Endothelial cell of umbilical vein (primary cell): ENCODE results near the gene TNS1. TPM values are rescaled to one million over a fixed set of nuclear protein-coding genes. Genes with fewer than 3 reads are reported as not detected.

ENCODE experiments used
- BruUV-seq: library from RNA; stranded (reverse); fragments of 400-500 nt; replicated peaks from 2 replicates; lab custom pipeline; 2021; lab: Mats Ljungman, UMichigan
- CTCF ChIA-PET: fragments of 300-600, 350-600 bp; sonication (Branson Sonifier 250); formaldehyde crosslinking; loops from one replicate; lab custom pipeline; 2021; ENCODE audit warnings: antibody characterized with exemption, inconsistent platforms; lab: Charles Lee
- POLR2A ChIA-PET: fragments of 300-600, 350-600 bp; sonication (Branson Sonifier 250); formaldehyde crosslinking; loops from one replicate; lab custom pipeline; 2021; ENCODE audit warnings: antibody characterized with exemption, inconsistent platforms; lab: Charles Lee
- DNase-seq: peaks from one replicate; pipeline ENCODE4 v3.0.0-alpha.2; 2011; ENCODE audit warnings: low read depth, low spot score
- FAIRE-seq: peaks from 2 replicates; lab custom pipeline; 2011; peaks lifted over from hg19 to GRCh38; lab: Jason Lieb, UNC
- H2AFZ ChIP-seq: 2 replicates; pipeline ENCODE4 v1.6.0; 2012; ENCODE audit warnings: low read depth, low read length, control low read depth, inconsistent platforms
- H3K27ac ChIP-seq: 2 replicates; pipeline ENCODE4 v1.5.1; 2011; ENCODE audit warnings: low read depth, mild to moderate bottlenecking, control low read depth, low read length, moderate library complexity; ENCODE audit not compliant: insufficient read depth
- H3K27me3 ChIP-seq, 2 experiments: 2 replicates each; pipeline versions ENCODE4 v1.6.0 to v1.6.1; 2011; ENCODE audit warnings: low read length in 2 of 2, mixed read lengths in 1 of 2; ENCODE audit not compliant: control insufficient read depth in 2 of 2, insufficient read depth in 2 of 2
- H3K36me3 ChIP-seq, 2 experiments: 2 replicates in 1 of 2; 3 replicates in 1 of 2; pipeline ENCODE4 v1.5.1; 2011; ENCODE audit warnings: low read length in 2 of 2, mild to moderate bottlenecking in 1 of 2, moderate library complexity in 1 of 2; ENCODE audit not compliant: control insufficient read depth in 2 of 2, insufficient read depth in 2 of 2; ENCODE audit errors: extremely low read depth in 1 of 2
- H3K4me1 ChIP-seq: 3 replicates; pipeline ENCODE4 v1.5.1; 2011; ENCODE audit warnings: mild to moderate bottlenecking, low read length; ENCODE audit not compliant: control insufficient read depth, insufficient read depth; ENCODE audit errors: extremely low read depth
- H3K4me2 ChIP-seq: 2 replicates; pipeline ENCODE4 v1.6.1; 2011; ENCODE audit warnings: low read length, control low read depth, mixed read lengths; ENCODE audit not compliant: insufficient read depth
- H3K4me3 ChIP-seq, 3 experiments: fragments of 200-600 bp in 1 of 3; sonication (generic), shearing (Covaris generic) in 1 of 3; replicated peaks in 1 of 3; 2 replicates each; pipeline ENCODE4 v1.5.1; 2011 to 2016; ENCODE audit warnings: control low read depth in 3 of 3, low read length in 3 of 3, mild to moderate bottlenecking in 2 of 3, inconsistent platforms in 1 of 3, low read depth in 1 of 3, moderate library complexity in 1 of 3; ENCODE audit not compliant: insufficient read depth in 1 of 3
- H3K79me2 ChIP-seq: 2 replicates; pipeline ENCODE4 v1.6.0; 2012; ENCODE audit warnings: low read length, inconsistent platforms; ENCODE audit not compliant: control insufficient read depth, insufficient read depth
- H3K9ac ChIP-seq: replicated peaks from 2 replicates; pipeline ENCODE3; 2011; ENCODE audit warnings: low read length, control low read depth; ENCODE audit not compliant: insufficient read depth; ENCODE audit errors: extremely low read depth
- H3K9me1 ChIP-seq: replicated peaks from 3 replicates; pipeline ENCODE4 v1.6.0; 2011; ENCODE audit warnings: mild to moderate bottlenecking, low read length; ENCODE audit not compliant: control insufficient read depth, insufficient read depth; ENCODE audit errors: extremely low read depth
- H3K9me3 ChIP-seq: replicated peaks from 2 replicates; pipeline ENCODE4 v1.5.1; 2012; ENCODE audit warnings: low read length, inconsistent platforms; ENCODE audit not compliant: control insufficient read depth, insufficient read depth
- H4K20me1 ChIP-seq: replicated peaks from 2 replicates; pipeline ENCODE3; 2011; ENCODE audit warnings: mild to moderate bottlenecking, low read length; ENCODE audit not compliant: control insufficient read depth, insufficient read depth; ENCODE audit errors: extremely low read depth
- EZH2 ChIP-seq: IDR thresholded peaks from 2 replicates; pipeline ENCODE4 v1.6.1; 2012; ENCODE audit warnings: borderline replicate concordance, low read depth, mild to moderate bottlenecking, moderate library complexity, low read length, inconsistent platforms; ENCODE audit not compliant: severe bottlenecking
- FOS ChIP-seq: IDR thresholded peaks from 2 replicates; pipeline ENCODE4 v1.6.1; 2011; ENCODE audit warnings: mild to moderate bottlenecking, low read length, moderate library complexity, borderline replicate concordance; ENCODE audit not compliant: insufficient read depth
- GATA2 ChIP-seq: IDR thresholded peaks from 2 replicates; pipeline ENCODE4 v1.7.0; 2011; ENCODE audit warnings: low read depth, mild to moderate bottlenecking, moderate library complexity, mixed read lengths, low read length; ENCODE audit not compliant: insufficient read length, insufficient read depth
- JUN ChIP-seq: IDR thresholded peaks from 2 replicates; pipeline ENCODE4 v1.6.1; 2011; ENCODE audit warnings: borderline replicate concordance, low read depth; ENCODE audit not compliant: insufficient read length, insufficient read depth
- MAX ChIP-seq: IDR thresholded peaks from 2 replicates; pipeline ENCODE4 v1.6.1; 2011; ENCODE audit not compliant: insufficient read depth, insufficient read length
- MYC ChIP-seq: IDR thresholded peaks from one replicate; pipeline ENCODE4 v1.6.1; 2011; ENCODE audit warnings: mild to moderate bottlenecking, low read depth, low read length
- POLR2A ChIP-seq: IDR thresholded peaks from 2 replicates; pipeline ENCODE4 v1.6.1; 2012; ENCODE audit warnings: low read depth, mild to moderate bottlenecking, control low read depth, low read length
- POLR2AphosphoS5 ChIP-seq: IDR thresholded peaks from 2 replicates; pipeline ENCODE4 v1.6.1; 2012; ENCODE audit warnings: low read depth, mild to moderate bottlenecking, control low read depth, low read length, moderate library complexity; ENCODE audit not compliant: insufficient read depth
- dilution Hi-C: fragments of 300-500 bp; cut with MboI; formaldehyde crosslinking; loops from one replicate; pipeline ENCODE4 v1.15.0; 2019; ENCODE audit warnings: low sequenced_read_pairs; ENCODE audit not compliant: extremely low pct_ligation_motif_present
- intact Hi-C: fragments of 100-400 bp; cut with micrococcal nuclease; formaldehyde crosslinking; loops from one replicate; pipeline ENCODE4 v1.10.0; 2022
- polyA plus RNA-seq, 4 experiments: library from polyadenylated mRNA; depleted of rRNA in 3 of 4; stranded (reverse) in 3 of 4; unstranded in 1 of 4; fragments of >200 nt; gene quantifications; 2 replicates each; pipeline versions ENCODE4 v1.2.1 to v1.2.3, GENCODE V29; 2011 to 2012; ENCODE audit warnings: missing spikeins in 1 of 4
- total RNA-seq: library from RNA; stranded (reverse); gene quantifications from 2 replicates; pipeline ENCODE4 v1.2.3, GENCODE V29; 2021
- TF ChIP-seq, protein P1 (sequence below), 2 donors: IDR thresholded peaks; 1 replicate in 1 of 2; 2 replicates in 1 of 2; pipeline ENCODE4 v1.5.1; 2011; ENCODE audit warnings: low read length in 2 of 2, mild to moderate bottlenecking in 2 of 2, moderate library complexity in 2 of 2, control low read depth in 1 of 2, inconsistent platforms in 1 of 2, low read depth in 1 of 2; ENCODE audit not compliant: insufficient read depth in 1 of 2; ENCODE audit errors: extremely low read depth in 1 of 2

Gene TNS1
- total and polyA plus RNA-seq, 2 donors (not counting 3 experiments of a cell fraction or from before 2014, with no cell fraction given) = 11.0 to 52.1 TPM

DNA sequence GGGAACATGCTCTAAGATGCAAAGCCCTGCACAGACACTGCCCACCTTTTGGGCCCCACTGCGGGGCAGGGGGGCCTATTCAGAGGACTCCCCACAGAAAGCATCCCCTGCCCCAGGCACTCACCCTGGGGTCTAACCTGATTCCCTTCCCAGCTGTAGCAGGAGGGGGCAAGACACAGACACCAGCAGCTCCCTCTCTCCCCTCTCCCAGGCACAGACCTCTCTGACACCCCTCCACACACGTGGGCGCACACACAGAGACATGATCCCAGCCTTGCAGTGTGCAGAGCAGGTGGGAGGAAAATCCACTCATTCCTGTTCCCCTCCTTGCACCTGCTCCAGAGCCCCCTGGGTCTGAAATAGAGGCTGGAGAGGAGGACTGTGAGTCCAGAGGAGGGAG lies 10.7 kb downstream of the TNS1 start:
- Histone ChIP-seq H4K20me1 (no peaks in the 10 kb centered on the region), H3K9me3 (no peaks in the 10 kb centered on the region), H3K9ac (no peak overlapping the region), H3K4me3 (no peak overlapping the region), H2AFZ (no peak overlapping the region), H3K36me3 (no peaks in the 10 kb centered on the region), H3K4me2 (no peak overlapping the region), H3K79me2 (no peaks in the 10 kb centered on the region), H3K4me1 (peaks cover 38% of the 10 kb centered on the region), H3K27me3 (no peaks in the 10 kb centered on the region), H3K9me1 (no peaks in the 10 kb centered on the region), H3K27ac (no peak overlapping the region)
- intact Hi-C loops (no loop called here), dilution Hi-C loops (no loop called here)
- TF ChIP-seq FOS (no peak), JUN (no peak), EZH2 (no peak), MYC (no peak), POLR2AphosphoS5 (no peak), GATA2 (no peak), POLR2A (no peak), MAX (no peak)
- TF ChIP-seq, protein P1, sequence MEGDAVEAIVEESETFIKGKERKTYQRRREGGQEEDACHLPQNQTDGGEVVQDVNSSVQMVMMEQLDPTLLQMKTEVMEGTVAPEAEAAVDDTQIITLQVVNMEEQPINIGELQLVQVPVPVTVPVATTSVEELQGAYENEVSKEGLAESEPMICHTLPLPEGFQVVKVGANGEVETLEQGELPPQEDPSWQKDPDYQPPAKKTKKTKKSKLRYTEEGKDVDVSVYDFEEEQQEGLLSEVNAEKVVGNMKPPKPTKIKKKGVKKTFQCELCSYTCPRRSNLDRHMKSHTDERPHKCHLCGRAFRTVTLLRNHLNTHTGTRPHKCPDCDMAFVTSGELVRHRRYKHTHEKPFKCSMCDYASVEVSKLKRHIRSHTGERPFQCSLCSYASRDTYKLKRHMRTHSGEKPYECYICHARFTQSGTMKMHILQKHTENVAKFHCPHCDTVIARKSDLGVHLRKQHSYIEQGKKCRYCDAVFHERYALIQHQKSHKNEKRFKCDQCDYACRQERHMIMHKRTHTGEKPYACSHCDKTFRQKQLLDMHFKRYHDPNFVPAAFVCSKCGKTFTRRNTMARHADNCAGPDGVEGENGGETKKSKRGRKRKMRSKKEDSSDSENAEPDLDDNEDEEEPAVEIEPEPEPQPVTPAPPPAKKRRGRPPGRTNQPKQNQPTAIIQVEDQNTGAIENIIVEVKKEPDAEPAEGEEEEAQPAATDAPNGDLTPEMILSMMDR (IDR thresholded peaks at IDR 0.05; ENCODE audit: extremely low read depth in 1 of 2, insufficient read depth in 1 of 2, low read depth in 1 of 2, low read length in 2 of 2) = no peak
- BruUV-seq = no TSS peak
- DNase-seq = no peak
- CTCF ChIA-PET = interaction anchor here (2.6 to 6.8 kb wide), 3 partner anchors 16 to 203 kb away, joined by 46 to 196 read pairs (median 60); no protein-coding TSS in a partner anchor
- POLR2A ChIA-PET = no interaction called here
- FAIRE-seq = no peak
